HG03025 (cell line): Measurements from ENCODE around the gene FAM131A.

Source experiments
- ATAC-seq: cut with Tn5 transposase; IDR thresholded peaks from one replicate; pipeline ENCODE4 v1.9.1; 2021; ENCODE audit warnings: mild to moderate bottlenecking, moderate library complexity; ENCODE audit not compliant: unreplicated experiment, low FRiP score

FAM131A gene, protein sequence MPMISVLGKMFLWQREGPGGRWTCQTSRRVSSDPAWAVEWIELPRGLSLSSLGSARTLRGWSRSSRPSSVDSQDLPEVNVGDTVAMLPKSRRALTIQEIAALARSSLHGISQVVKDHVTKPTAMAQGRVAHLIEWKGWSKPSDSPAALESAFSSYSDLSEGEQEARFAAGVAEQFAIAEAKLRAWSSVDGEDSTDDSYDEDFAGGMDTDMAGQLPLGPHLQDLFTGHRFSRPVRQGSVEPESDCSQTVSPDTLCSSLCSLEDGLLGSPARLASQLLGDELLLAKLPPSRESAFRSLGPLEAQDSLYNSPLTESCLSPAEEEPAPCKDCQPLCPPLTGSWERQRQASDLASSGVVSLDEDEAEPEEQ

DNA sequence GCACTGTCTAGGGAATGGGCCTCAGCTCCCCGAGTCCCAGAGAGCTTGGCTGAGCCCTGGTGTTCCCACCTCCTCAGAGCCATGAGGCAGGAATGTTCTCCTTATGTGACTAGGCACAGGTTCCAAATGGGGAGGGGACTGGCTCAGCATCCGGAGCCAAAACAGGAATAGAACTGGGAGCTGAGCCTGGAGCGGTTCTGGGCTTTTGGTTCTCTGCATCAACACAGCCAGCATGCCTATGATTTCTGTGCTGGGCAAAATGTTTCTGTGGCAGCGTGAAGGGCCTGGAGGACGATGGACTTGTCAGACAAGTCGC, at the start of gene FAM131A:
FAM131A (plus strand) TSS at position 202 of the 316 bp plus-strand sequence; CDS start at position 233, 31 bp downstream.
- ATAC-seq = no peak

DNA sequence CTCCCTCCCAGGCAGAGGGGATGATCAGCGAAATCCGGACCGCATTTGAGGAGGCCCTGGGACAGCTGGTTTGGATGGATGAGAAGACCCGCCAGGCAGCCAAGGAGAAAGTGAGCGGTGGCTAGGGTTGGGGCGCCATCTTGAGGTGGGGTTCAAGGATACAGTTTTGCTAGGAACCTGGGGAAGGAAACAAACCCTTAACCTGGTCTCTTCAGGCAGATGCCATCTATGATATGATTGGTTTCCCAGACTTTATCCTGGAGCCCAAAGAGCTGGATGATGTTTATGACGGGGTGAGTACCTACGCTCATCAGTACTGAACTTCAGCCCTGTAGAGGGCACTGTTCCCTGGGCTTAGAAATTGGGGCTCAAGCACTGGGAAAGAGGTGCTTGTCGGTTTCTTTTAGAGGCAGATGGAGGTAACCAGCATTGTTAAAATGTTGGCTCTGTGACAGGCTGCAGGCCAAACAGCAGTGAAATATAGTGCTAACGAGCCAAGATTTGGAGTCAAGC, 47.9 kb upstream of the FAM131A start:
- no peak for ATAC-seq

- ATAC-seq = no peak
These were observed 47.1 kb upstream of the FAM131A start for GRCh38 chr3:184290331-184290730.

GRCh38 chr3:184291044-184291737, 46.2 kb upstream of the FAM131A start:
- ATAC-seq = no peak

- no peak for ATAC-seq
These were observed 45.5 kb upstream of the FAM131A start for GRCh38 chr3:184291738-184292445.

- no peak for ATAC-seq
These were observed 41.6 kb upstream of the FAM131A start for GRCh38 chr3:184295771-184296170.

DNA sequence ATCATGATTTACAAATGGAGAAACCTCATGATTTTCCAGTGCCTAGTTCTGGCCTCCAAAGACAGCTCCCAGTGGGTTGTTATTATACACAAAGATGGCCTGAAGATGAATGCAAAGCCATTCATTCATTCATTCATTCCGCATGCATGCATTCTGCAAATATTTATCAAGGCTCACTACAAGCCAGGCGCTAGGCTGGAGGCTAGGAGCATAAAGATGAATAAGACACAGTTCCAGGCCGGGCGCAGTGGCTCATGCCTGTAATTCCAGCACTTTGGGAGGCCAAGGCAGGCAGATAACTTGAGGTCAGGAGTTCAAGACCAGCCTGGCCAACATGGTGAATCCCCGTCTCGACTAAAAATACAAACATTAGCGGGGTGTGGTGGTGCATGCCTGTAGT, 40.8 kb upstream of the FAM131A start:
- no peak for ATAC-seq

DNA sequence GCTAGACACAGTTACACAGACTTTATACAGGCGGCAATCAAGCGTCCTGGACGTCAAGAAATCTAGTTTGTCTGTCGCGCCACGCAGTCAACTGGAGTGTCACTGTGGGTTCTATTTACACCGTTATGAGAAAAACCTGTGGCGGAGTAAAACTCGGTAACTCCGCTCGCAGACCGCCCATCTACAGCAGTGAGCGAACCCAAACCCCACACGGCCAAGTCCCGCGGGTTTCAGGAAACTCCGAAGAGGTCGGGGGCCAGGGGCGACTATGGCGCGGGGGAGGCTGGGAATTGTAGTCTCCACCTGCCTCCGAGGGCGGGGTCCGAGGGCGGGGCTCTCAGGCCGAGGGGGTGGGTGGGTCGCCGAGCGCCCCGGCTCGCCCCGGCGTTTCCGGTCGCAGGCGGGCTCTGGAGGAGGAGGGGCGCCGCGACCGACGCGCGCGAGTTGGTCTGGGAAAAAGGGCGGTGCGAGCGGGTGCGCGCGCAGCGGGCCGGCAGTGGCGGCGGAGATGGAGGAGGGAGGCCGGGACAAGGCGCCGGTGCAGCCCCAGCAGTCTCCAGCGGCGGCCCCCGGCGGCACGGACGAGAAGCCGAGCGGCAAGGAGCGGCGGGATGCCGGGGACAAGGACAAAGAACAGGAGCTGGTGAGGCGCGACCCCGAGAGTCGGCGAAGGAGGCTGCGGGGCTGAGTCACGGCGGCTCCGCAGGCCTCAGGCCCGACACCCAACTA, 38.5 kb upstream of the FAM131A start, which contains the start of gene PSMD2:
PSMD2 (plus strand) TSS at position 483 of the 729 bp plus-strand sequence; CDS start at position 509, 26 bp downstream.
- peak; percentile 88 for ATAC-seq

GRCh38 chr3:184299488-184300377, 37.7 kb upstream of the FAM131A start:
- ATAC-seq = no peak

DNA sequence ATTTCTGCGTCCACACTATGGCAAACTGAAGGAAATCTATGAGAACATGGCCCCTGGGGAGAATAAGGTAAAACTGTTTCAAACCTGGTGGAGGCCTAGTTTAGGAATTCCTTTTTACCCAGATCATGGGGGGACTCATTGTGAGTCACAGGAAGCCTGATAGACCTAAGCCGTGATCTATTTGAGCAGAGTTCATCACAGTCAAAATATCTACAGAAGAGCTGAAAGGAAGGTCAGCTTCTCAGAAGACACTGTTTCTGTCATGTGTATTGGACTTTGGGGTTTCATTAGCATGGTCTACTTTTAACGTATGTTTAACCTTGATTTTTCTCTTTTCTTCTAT, 37.1 kb upstream of the FAM131A start:
- ATAC-seq = no peak

GRCh38 chr3:184305577-184305976, 31.8 kb upstream of the FAM131A start:
- no peak for ATAC-seq

DNA sequence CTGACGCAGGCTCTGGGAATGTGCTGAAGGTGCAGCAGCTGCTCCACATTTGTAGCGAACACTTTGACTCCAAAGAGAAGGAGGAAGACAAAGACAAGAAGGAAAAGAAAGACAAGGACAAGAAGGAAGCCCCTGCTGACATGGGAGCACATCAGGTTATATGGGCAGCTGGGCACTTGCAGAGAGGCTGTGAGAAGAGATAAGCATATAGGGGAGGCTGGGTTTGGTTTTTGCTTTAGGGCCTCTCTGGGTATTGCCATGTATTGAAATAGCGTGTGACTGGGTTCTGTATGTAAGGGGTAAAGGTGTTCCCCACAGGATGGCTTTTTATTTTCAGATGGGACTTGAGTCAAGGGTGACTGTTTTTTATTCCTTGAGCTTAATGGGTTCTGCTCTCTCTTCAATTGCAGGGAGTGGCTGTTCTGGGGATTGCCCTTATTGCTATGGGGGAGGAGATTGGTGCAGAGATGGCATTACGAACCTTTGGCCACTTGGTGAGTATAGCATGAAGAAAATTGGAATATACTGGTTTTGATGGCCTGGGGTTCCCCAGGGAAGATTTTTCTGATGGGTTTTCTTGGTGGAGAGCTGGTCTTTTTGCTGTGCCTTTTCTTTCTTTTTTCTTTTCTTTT, 30.9 kb upstream of the FAM131A start:
- ATAC-seq = no peak

DNA sequence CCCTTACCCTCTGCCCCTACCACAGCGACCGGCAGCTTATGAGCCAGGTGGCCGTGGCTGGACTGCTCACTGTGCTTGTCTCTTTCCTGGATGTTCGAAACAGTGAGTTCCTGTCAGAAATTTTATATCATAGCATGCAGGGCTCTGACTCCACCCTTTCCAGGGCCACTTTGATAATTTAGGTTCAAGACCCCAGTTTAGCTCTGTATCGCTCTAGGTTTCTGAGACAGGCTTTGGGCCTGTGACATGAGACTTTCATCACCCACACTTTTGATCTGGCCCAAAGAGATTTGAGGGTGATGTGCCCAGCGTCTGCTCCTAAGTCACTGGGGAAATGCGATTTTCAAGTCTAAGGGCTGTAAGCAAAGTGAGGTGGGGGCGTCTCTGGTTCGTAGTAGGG, 29.5 kb upstream of the FAM131A start:
- no peak for ATAC-seq

- ATAC-seq = no peak
These were observed 28.7 kb upstream of the FAM131A start for GRCh38 chr3:184308744-184309143.

DNA sequence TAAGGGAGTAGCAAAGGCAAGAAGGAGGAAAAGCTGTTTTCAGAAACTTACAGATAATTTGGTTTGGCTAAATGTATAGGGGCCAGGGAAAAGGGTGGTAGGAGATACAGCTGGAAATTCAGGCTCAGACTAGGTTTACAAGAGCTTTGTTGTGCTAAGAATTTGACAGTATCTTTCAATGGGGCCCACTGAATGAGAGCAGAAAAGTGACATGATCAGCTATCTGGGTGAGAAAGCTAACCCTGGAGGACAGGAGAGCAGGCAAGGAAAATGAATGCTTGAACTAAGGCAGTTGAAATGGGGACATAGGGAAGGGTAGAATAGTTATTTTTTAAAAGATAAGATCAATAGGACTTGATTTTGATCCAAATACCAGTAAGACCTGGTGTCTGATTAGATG, 25.8 kb upstream of the FAM131A start:
- no peak for ATAC-seq

DNA sequence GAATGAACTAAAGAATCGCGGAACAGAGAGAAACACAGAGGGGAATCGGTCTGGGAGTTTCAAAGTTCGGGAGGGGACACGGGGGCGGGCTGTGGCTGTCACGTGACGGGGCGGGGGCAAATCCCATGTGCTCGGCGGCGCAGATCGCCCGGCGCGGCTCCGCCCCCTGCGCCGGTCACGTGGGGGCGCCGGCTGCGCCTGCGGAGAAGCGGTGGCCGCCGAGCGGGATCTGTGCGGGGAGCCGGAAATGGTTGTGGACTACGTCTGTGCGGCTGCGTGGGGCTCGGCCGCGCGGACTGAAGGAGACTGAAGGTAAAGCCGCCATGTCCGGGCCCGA, 23.1 kb upstream of the FAM131A start, which contains the start of gene EIF4G1:
EIF4G1 (plus strand) TSS at position 244 of the 337 bp plus-strand sequence. CDS start 1,191 bp downstream, outside the sequence.
- peak; percentile 86 for ATAC-seq

DNA sequence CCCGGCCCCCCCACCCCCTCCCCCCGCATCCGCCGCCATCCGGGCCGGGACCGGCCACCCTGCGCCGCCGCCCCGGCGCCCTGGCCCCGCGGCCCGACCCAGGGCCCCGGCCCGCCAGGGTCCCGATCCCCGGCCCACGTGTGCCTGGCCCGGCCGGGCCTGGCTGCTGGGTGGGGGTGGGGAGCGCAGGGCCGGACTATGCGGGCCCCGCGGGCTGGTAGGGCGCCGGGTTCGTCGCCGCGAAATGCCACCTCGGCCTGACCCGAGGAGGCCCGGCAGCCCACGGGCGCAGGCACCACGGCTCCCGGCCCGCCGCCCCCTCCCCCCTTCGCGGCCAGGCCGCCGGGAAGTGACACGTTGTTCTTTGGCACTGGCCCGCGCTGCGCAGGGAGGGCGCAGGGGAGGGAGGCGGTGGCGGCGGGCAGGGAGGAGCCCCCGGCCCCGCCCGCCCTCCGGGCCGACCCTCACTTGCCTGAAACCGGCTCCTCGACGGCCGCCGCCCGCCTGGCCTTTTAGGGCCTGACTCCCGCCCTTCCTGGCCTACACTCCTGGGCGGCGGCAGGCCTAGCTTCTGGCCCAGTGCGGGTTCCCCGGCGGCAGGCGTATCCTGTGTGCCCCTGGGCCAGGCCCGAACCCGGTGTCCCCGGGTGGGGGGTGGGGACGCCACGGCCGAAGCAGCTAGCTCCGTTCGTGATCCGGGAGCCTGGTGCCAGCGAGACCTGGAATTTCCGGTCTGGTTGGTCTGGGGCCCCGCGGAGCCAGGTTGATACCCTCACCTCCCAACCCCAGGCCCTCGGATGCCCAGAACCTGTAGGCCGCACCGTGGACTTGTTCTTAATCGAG, 22.5 kb upstream of the FAM131A start:
- peak; percentile 30 for ATAC-seq

DNA sequence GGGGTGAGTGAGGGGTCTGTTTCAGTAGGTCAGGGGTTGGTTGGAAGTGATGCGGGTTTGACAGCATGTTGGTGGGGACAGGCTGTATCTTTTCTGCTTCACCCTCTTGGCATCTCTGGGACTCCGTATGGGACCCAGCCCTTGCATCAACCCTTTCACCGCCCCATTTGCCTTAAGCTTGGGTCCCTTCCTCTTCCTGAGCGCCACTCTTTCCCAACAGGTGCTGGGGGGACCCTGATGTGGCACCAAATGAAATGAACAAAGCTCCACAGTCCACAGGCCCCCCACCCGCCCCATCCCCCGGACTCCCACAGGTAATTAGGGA, 21.9 kb upstream of the FAM131A start:
- no peak for ATAC-seq
